ENCODE results near the gene WNK2. TPM values are rescaled to one million over a fixed set of nuclear protein-coding genes. Genes with fewer than 3 reads are reported as not detected.

The WNK2 gene
- total RNA-seq, 4 donors from 2014 or later: 0.28 to 1.7 (median 0.47) TPM

DNA sequence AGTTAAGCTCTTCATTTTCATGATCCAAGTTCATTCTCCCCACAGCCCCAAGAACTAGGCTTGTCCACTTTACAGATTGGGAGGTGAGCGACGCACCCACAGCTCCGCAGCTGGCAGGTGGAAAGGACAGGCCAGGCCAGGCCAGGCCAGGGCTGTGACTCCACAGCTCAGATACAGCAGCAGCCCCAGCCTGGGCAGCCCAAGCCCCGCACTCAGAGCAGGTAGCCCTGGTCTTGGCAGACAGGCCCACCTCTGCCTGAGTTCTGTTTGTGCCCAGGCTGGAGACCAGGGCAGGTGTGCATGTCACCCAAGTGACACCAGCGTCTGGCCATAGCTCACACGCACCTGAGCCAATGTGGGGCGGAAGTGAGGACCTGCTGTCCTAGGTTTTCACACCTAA is 124.7 kb downstream of the WNK2 start:
- TF ChIP-seq, protein P1, sequence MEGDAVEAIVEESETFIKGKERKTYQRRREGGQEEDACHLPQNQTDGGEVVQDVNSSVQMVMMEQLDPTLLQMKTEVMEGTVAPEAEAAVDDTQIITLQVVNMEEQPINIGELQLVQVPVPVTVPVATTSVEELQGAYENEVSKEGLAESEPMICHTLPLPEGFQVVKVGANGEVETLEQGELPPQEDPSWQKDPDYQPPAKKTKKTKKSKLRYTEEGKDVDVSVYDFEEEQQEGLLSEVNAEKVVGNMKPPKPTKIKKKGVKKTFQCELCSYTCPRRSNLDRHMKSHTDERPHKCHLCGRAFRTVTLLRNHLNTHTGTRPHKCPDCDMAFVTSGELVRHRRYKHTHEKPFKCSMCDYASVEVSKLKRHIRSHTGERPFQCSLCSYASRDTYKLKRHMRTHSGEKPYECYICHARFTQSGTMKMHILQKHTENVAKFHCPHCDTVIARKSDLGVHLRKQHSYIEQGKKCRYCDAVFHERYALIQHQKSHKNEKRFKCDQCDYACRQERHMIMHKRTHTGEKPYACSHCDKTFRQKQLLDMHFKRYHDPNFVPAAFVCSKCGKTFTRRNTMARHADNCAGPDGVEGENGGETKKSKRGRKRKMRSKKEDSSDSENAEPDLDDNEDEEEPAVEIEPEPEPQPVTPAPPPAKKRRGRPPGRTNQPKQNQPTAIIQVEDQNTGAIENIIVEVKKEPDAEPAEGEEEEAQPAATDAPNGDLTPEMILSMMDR (IDR thresholded peaks at IDR 0.05): no peak
- DNase-seq (ENCODE audit: low spot score): no peak
- ATAC-seq (ENCODE audit: low FRiP score): no peak

DNA sequence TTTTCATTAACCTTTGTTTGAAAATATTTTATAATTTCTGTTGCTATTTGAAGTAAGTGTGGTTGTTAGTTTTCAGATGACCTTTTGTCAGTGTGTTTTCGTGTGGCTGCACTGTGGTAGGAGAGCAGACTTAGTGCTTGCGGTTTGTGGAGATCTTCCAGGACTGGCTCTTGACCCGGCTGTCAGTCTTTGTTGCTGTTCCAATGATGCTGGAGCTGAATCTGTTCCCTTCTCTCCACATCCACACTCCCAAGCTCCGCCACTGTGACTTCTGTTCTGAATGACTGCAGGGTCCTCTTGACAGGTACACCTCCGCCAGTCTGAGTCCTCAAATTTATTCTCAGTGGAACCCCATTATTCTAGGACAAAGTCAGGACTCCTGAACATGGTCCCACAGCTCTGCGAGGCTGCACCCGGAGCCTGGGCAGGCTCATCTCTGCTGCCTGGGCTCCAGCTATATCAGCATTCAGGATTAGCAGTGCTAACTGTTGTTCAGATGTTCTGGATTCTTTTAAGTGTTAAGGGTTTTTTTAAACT is 126.0 kb downstream of the WNK2 start:
- TF ChIP-seq, protein P1 (IDR thresholded peaks at IDR 0.05): no peak
- DNase-seq (ENCODE audit: low spot score): no peak
- ATAC-seq (ENCODE audit: low FRiP score): no peak

DNA sequence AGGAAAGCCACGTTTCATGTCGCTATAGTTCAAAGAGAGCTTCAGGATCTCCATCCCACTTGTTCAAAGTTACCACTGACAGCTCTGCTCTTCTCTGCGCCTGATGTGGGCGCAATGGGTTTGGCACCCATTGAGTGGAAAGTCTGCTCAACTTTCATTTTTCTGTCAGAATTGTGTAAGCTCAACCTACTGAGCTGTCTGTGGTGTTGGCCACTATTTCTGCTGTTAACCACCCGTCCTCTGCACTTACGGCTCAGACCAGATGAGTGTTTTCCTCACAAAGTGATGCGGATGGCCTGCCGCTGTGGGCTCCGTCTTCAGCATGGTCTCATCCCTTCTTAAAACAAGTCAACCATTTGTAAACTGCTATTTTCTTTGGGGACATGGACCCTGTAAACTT is 131.2 kb downstream of the WNK2 start:
- TF ChIP-seq, protein P1 (IDR thresholded peaks at IDR 0.05): no peak
- DNase-seq (ENCODE audit: low spot score) (no peak), ATAC-seq (ENCODE audit: low FRiP score) (no peak)

DNA sequence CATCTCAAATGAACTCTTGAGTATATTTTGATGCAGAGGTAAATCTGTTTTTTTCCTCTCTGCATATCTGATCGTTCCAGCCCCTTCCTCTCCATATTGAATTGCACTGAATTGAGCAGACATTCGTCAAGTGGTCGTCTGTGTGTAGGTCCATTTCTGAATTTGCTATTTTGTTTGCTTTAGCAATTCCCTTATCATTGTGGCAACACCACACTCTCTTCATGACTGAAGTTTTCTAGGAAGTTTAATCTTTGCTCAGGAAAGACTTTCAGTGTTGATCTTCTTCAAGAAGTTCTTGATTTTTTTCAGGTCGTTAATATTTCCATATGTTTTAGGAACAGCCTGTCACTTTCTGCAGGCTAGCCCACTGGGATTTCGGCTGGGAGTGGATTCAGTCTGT is 132.0 kb downstream of the WNK2 start:
- ATAC-seq (ENCODE audit: low FRiP score) (no peak), DNase-seq (ENCODE audit: low spot score) (no peak)
- TF ChIP-seq, protein P1 (IDR thresholded peaks at IDR 0.05): no peak

DNA sequence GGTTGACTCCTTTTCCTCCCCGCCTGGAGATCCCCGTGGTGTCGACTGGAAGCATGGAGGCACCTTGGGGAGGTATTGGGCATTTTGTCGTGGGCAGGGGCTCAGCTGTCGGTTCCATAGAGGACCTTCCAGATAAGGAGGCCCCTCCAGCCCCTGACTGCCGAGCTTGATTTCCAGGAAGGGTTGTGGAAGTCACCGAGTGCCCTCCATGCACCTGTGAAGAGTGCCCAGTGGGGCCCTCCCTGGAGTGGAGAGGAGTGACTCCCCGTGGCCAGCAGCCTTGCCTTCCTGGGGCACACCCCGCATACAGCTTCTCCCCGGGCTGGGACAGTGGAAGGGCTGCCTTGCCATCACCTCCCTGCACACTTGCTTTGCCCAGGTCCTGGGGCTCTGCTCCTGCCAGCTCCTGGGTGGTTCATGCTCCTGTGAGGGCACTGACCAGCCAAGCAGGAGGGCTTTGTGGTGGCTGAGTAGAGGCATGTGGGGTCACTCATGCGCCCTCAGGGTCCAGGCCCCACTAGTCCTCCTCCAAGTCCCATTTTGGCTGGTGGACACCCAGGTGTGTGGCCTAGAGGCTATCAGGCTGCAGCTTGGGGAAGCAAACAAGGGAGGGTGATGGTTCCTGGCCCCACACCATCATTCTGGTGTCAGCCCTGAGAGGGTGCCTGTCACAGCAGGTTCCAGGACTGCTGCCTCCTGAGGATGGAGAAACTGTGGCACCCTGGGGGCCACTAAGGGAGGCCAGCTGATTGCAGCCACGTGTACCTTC is 133.0 kb downstream of the WNK2 start:
- no peak for ATAC-seq (ENCODE audit: low FRiP score)
- TF ChIP-seq, protein P1 (IDR thresholded peaks at IDR 0.05): no peak
- DNase-seq (ENCODE audit: low spot score): no peak

DNA sequence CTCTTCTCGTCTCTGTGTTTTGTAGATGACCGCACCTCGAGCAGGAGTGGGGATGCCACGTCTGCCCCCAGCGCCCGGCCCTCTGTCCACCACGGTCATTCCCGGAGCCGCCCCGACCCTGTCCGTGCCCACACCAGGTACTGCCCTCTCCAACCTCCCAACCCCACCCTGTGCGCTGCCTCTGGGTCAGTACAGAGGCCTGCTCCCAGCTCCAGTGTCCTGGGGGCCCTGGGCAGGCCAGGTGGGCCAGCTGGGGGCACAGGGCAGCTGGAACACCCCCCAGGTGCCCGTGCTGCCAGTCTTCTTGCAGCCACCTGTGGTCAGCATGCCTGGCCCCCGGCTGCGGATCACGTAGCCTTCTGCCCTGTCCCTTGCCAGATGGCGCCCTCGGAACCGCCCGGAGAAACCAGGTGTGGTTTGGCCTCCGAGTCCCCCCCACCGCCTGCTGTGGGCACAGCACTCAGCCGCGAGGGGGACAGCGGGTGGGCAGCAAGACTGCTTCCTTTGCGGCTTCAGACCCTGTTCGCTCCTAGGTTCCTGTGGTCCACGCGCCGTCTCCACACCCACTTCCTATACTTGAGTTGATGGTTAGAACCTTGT is 133.7 kb downstream of the WNK2 start:
- no peak for DNase-seq (ENCODE audit: low spot score)
- TF ChIP-seq, protein P1 (IDR thresholded peaks at IDR 0.05): no peak
- no peak for ATAC-seq (ENCODE audit: low FRiP score)

Measured in omental fat pad (tissue), 4 donors.